Right renal cortex interstitium (tissue), 3 donors: Measurements from ENCODE around the gene NCOA7. TPM values are rescaled to one million over a fixed set of nuclear protein-coding genes. Genes with fewer than 3 reads are reported as not detected.

Experiments
- DNase-seq, 3 donors: peaks; one replicate each; pipeline ENCODE4 v3.0.0-alpha.2; 2013; ENCODE audit warnings: low read depth in 3 of 3, low spot score in 2 of 3
- polyA plus RNA-seq, 3 donors: library from polyadenylated mRNA; unstranded; fragments of 120-200 nt; gene quantifications; one replicate each; pipeline ENCODE4 v1.2.1, GENCODE V29; 2013; ENCODE audit not compliant: insufficient read length in 3 of 3

The NCOA7 gene
- polyA plus RNA-seq, 3 donors = 44.6 to 69.7 (median 54.3) TPM

DNA sequence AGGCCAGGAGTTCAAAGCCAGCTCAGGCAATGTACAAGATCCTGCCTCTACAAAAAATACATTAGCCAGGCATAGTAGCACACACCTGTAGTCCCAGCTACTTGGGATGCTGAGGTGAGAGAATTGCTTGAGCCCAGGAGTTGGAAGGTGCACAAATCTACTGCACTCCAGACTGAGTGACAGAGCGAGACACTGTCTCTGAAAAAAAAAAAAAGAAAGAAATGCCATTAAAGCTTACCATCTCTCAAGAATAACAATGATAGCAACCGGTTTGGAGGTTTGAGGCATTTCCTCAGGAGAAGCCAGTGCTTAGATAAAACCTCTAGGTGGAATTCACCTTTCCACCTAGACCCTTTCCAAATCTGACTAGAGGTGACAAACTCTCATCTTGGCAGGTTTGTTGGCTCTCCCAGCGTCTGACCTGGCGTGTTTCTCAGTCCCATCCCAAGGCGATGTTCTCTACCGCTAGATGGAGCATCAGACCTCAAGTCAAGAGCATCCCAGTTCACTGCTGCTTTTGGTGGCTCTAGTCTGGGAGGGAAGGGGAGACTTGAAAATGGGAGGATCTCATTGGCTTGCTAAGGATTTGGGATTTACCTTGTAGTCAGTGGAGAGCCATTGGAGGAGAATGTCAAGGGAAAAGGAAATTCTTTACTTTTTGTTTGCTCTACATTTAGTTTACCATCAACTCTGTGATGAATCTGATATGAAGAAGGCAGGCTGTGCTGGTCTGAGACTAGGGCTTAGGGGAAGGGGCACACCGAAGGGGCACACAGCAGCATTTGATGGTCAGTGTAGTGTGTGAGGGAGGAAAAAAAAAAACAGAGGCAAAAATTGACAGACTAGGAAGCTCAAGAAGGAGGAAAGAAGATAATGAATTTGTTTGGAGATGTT is 67.9 kb downstream of the NCOA7 start:
- DNase-seq = peak; percentile 34 to 53 (median 38)

DNA sequence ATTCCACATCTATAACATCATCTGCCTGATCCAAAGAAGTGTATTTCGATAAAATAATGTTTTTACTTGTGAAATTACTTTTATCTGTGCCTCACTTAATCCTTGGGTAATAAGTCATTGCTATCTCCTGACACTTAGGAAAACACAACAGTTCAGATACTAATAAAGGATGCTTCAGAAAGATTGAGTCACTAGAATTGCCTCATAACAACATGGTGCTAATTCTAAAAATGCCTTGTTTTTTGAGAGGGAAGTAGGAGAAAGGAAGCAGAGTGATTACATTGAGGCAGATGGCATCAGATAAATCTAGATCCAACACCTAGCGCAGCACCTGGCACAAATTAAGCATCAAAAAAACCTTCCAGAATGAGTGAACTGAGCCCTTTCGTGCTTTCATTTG is 69.0 kb downstream of the NCOA7 start:
- DNase-seq = no peak

DNA sequence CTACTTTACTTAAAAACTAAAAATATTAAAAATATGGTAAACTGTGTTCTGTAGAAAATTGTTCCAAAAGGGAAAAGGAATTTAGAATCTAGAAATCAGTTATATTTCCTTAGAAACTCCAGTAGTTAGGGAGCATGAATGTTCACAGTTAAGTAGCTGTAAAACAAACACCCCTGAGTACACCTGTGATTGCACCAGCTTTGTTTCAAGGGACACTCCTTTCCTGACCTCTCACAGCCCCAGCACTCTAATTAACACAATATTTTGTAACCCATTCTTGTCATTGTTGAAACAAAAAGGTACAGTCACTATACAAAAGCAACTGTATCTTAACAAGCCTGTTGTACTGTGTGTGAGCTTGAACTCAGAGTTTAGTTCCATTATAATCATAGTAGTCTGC is 72.3 kb downstream of the NCOA7 start:
- DNase-seq = no peak

DNA sequence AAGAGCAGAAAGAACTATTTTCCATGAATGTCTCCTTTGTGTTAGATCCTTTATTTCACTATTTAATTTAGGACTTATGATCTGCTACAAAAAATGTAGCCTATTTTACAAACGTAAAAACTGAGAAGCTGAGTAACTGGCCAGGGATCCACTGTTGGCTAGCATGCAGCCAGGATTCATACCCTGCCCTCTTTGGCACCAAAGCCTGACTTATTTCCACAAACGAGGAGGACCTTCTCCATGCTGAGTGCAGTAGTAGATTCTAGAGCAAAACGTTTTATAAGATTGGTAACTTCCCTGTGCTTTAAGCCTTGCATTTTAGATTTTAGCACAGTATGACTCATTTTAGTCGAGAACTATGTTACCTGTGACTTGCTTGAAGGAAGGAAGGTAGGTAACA is 74.3 kb downstream of the NCOA7 start:
- DNase-seq = no peak

DNA sequence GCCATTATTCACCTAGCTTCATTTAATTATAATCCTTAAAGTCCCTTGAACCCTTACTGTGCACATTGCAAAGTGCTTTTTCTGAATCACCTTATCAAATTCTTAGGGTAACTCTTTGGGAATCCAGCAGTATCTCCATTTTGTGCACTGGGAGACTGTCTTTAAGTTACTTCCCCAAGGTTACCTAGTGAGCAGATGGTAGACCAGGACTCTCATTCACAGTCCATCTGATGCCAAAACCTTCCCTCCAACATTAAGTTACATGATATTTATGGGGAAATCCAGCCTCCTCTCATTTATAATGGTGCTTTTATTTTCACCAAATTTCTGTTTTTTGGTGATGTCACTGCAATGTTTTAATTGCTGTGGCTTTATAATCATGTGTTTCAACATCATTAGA is 75.7 kb downstream of the NCOA7 start:
- no peak for DNase-seq

DNA sequence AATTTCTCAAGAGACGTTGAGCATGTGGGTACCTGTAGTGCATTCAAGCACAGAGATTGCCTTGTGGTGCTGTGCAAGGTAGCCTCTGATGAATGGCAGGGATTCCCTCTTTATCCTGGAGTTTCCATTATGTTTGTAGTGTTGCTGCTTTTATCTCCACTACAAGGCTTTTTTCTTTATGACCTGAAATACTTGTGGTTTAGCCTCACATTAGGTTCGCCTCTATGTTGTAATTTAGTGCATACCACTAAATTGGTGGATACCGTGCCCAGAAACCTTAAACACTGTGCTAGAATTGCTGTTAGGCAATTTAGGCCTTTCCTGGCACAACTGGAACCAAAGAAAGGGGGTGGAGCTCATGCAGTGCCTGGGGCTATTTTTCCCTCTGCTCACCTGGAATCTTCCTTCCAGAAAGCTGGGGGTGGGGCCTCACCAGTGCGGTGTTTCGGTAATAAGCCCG is 76.8 kb downstream of the NCOA7 start:
- DNase-seq = no peak

DNA sequence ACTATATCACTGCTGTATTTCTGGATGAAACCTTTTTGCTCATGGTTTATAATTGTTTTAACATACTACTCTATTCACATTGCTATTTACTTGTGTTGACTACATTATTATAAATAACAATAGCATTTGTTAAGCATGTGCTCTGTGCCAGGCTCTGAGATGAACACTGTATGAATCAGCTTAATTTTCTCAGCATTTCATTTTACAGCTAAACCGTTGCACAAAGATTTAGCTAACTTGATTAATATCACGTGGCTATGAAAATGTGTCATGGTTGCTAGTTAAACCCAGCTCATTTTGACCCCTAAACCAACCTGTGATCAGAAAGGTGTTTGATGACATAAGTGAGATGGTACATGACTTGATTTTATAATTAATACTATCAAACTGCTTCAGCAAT is 77.5 kb downstream of the NCOA7 start:
- no peak for DNase-seq

DNA sequence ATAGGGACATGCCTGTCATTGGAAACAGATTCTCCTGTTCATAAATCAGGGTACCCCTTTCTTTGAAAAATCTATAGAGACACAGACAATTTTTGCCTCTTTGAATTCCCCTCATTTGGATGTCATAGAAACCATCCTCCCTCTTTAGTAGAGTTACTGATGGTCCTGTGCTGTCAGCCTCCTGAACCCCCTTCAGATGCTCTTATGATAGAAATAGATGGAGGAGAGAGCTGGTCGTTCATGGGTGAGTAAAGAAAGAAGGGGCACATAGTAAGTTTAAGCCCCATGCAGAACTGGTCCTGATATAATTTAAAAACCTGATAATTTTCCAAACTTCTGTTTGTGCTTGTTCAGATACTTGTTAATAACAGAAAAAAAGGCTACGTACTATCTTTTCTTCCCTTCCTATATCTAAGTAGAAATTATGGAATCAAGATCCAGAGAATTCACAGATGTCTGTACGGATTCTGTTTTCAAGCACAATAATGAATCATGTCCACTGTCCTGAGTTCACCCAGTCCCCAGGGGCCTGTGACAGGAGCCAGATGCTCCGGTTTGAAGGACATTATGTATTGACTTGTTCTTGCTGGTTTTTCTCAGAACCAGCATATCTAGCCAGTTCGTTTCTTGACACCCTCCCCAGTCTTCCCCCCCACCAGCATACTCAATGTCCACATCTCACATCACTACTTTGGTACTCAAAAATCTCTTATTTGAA is 78.1 kb downstream of the NCOA7 start:
- DNase-seq = no peak

DNA sequence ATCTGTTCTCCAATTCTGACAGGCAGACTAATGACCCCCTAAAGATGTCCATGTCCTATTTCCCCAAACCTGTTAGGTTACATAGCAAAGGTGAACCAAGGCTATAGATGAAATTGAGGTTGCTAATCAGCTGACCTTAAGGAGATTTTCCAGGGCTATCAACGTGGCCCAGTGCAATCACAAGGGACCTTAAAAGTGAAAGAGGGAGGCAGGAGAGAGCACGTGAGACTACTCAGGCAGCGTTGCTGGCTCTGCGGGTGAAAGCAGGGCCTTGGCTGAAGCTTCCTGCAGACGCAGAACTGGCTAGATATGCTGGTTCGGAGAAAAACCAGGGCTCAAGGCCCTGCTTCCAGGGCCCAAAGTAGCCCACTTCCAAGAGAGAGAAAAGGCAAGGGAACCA is 78.7 kb downstream of the NCOA7 start:
- DNase-seq = no peak

DNA sequence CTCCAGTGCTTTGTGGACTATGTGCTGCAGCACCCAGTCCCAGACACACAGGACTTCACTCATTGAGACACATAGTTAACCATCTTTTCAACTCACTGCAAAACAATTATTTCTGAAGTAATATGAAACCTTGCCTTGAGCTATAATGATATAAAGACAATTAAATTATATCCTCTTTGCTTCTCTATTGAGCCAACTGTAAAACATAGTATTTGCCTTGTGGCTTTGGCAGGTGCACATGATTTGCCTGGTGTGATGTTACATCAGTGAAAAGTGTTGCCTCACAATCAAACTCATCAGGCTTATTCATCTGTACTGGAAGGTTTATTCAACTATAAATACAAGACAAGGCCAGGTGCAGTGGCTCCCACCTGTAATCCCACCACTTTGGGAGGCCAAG is 80.6 kb downstream of the NCOA7 start:
- DNase-seq = no peak

DNA sequence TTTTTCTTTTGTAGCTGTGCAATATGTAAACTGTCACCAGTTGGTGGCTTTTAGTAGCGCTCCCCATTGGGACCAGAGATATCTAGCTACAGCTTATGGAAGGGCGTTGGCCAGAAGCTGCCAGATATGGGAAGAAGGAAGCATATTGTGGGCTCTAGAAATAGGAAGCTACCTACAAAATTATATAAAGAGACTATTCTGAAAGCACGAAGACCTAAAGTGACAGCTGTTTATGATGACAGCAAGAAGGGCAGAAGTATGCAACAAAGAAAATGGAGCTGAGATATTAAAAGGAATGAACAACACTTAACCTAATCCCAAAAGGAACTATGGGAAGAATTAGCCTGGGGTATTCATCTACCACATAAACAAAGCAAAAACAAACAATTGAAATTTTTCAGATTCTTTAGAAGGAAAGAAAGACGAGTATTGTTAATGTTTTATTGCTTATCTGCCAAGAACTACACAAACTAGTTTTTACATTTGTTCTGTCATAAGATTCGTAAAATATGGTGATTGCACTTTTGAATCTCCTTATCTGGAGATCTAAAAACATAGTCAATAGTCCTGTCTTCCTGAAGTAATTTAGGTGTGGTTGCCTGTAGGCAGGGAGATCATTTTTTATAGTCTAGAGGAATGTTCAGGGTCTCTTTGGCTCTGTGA is 81.6 kb downstream of the NCOA7 start:
- DNase-seq = no peak

DNA sequence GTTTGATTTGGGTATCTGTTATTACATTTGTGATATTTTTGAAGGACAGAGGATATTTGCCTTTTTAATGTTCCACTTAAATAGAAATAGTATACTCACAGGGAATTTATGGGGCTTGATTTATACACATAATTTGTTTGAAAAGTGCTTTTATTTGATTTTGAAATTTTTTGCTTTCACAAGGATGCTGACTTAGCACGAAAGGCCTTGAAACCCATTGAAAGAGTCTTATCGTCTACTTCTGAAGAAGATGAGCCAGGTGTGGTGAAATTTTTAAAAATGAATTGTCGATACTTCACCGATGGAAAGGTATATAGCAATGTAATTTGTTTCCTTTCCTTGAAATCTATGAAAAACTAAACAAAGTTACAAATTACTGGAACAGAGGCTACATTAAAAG is 91.5 kb downstream of the NCOA7 start:
- DNase-seq = no peak

DNA sequence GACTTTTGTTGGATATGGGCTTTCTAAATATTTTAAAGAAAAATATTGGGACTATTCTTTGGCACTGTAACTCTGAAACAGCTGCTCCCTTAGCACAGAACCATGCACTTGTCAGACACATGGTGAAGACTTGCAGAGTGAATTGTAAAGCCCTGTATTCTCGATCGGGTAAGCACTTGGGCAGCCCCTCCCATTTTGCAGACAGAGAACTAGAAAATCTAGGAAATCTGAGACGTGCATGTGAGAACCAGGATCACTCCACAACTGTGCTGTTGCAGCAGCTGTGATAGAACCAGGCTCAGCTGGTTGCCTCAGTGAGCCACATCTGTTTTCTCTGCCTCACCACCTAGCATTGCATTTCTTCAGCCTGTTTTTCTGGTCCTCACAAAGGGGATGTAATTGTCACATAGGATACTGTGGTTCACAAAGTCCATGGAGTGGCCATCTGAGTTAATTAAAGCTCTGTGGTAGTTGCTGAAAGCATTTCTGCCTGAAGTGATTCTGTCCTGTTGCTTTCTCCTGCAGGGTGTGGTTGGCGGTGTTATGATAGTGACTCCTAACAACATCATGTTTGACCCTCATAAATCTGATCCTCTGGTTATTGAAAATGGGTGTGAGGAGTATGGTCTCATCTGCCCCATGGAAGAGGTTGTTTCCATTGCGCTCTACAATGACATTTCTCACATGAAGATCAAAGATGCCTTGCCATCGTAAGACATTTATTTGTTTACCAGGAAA is 94.0 kb downstream of the NCOA7 start:
- DNase-seq = no peak

DNA sequence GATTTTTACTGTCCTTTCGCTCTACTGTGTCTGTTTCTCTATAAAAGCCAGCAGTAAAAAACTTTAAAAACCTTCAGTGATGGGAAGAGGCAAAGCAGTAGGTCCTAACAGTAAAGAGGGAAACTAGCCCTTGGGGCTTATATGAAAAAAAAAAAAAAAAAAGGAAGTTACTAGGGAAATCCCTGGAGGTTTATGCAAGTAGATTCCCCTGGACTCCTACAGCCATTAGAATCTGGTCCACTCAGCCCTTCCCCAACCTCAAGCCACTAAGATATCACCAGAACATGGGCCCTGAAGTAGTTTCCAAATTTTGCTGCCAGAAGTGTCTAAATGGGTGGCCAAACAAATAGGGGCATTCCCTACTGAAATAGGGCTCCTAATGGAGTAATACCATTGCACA is 95.3 kb downstream of the NCOA7 start:
- DNase-seq = no peak

DNA sequence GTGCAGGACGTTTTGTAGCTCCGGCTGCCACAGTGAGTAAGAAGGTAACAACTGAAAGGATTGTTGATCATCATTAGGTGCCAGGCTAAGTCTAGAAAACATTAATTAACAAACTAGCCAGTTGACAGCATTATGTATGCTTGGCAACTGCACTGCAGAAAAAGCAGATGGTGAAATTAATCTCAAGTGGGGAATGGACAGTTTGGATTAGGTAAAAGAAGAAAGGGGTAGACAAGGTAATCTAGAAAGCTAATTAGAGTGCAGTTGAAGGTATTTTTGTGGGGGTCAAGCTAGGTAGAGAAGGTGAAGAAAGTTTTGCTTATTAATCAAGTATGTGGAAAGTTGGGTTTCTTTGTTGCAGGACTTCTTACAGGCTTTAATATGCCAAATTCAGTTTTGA is 96.2 kb downstream of the NCOA7 start:
- no peak for DNase-seq

DNA sequence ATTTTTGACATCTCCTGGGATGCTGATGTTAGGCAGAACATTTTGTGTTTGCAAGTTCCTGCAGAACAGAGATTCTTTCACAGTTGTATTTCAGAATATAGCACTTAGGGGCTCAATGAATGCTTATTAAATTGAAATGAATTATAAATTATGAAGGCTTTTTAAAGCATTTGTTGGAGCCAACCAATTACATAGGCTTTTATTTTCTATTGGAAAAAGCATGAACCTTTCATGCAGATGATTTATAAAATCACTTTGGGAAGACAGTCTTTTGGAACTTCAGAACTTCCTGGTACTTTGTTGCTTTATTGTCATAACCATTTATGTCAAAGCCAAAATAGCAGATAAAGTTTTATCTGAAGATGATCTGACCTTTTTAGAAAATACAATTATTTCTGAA is 96.6 kb downstream of the NCOA7 start:
- no peak for DNase-seq

DNA sequence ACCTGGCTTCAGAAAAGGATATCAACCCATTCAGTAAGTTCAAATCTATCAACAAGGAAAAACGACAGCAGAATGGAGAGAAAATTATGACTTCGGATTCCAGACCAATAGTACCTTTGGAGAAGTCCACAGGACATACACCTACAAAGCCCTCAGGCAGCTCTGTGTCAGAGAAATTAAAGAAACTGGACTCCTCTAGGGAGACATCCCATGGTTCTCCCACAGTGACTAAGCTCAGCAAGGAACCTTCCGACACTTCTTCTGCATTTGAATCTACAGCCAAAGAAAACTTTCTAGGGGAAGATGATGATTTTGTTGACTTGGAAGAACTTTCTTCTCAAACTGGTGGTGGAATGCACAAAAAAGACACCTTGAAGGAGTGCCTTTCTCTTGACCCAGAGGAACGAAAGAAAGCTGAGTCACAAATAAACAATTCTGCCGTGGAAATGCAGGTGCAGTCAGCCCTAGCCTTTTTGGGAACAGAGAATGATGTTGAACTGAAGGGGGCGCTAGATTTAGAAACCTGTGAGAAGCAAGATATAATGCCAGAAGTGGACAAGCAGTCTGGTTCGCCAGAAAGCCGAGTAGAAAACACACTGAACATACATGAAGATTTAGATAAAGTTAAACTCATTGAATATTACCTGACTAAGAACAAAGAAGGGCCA is 98.4 kb downstream of the NCOA7 start:
- no peak for DNase-seq

DNA sequence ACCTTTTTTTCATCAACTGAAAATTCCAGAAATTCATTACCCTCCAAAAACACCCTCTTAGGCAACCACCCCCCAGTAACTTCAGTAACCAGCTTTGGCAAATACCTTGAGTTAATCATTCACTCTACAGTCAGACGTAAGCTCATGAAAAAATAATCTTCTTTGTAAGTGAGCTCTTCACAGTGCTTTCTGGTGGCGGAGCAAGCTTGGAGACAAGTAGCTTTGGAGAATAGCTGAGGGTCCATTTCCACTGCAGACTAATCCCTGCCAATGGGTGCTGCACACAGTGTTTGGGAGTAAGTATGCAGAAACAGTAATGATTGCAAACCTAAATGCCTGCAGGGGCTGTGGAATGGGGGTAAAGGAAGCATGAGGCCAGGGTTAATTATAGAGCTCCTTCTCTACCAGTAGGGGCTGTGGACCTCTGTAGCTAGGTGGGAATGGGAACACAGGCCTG is 109.0 kb downstream of the NCOA7 start:
- DNase-seq = no peak

DNA sequence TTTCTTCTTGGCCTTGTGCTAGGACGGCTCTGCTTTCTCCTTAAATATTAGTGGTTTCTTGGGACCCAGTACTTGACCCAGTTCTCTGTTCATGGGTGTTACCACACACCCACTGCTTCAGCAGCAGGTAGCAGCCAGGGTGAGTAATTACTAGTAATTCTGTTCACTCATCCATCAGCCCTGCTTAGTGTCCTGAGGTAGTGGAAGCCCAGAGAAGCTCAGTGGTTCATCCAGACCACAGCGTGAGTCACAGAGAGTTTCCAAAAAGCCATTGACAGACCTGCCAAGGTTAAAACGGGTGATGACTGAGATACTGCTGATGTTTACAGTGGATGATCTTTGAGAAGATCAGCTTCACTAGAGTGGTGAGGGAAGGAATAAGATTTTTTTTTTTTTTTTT is 114.1 kb downstream of the NCOA7 start:
- no peak for DNase-seq
